ENCODE data around the gene TLE6.
"Not testable (repeated sequence)": the region's sequence is repeated elsewhere in the genome, so short reads cannot be mapped to it uniquely, and the experiment has no call there.

The TLE6 gene

DNA sequence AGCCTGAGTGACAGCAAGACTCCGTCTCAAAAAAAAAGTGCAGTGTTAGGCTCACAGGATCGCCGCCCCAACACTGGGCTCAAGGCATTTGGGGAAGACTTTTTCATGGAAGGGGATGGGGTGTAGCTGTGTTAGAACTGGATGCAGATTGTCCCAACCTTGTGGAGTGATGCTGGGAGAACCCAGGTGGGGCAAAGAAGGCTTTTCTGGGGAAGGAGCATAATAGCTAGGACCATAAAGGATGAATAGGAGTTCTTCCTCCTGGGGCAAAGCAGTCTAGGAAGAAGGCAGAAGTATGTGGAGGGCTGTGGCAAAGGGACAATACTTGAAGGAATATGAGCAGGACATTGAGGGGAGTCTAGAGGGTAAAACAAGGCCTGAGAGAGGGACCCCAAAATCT, 11.2 kb downstream of the TLE6 start:
- Histone ChIP-seq H3K9me2 (replicated peaks; ENCODE audit: control insufficient read depth, low read length) (no peaks in the 10 kb centered on the region), H3K9me3 (ENCODE audit: control insufficient read depth, insufficient read depth, low read length) (no peaks in the 10 kb centered on the region), H3K79me2 (ENCODE audit: control insufficient read depth, low read length) (no peaks in the 10 kb centered on the region), H3K4me3 (ENCODE audit: low read length) (no peak overlapping the region), H3K4me2 (ENCODE audit: low read length) (no peak overlapping the region), H3K36me3 (ENCODE audit: control insufficient read depth, low read length) (no peaks in the 10 kb centered on the region), H4K20me1 (ENCODE audit: control insufficient read depth, insufficient read depth, low read depth, low read length) (no peaks in the 10 kb centered on the region), H3F3A (ENCODE audit: control insufficient read depth, insufficient read depth) (no peaks in the 10 kb centered on the region), H3K27me3 (ENCODE audit: control insufficient read depth, low read length) (peaks cover 15% of the 10 kb centered on the region), H3K27ac (ENCODE audit: low read depth, low read length) (no peak overlapping the region), H3K4me1 (ENCODE audit: control insufficient read depth, low read length) (peaks cover 16% of the 10 kb centered on the region)
- TF ChIP-seq CTCF (IDR thresholded peaks at IDR 0.05; ENCODE audit: low read depth, low read length, poor library complexity, severe bottlenecking) (no peak), EZH2phosphoT487 (IDR thresholded peaks at IDR 0.05; ENCODE audit: borderline replicate concordance, low read length) (no peak)

DNA sequence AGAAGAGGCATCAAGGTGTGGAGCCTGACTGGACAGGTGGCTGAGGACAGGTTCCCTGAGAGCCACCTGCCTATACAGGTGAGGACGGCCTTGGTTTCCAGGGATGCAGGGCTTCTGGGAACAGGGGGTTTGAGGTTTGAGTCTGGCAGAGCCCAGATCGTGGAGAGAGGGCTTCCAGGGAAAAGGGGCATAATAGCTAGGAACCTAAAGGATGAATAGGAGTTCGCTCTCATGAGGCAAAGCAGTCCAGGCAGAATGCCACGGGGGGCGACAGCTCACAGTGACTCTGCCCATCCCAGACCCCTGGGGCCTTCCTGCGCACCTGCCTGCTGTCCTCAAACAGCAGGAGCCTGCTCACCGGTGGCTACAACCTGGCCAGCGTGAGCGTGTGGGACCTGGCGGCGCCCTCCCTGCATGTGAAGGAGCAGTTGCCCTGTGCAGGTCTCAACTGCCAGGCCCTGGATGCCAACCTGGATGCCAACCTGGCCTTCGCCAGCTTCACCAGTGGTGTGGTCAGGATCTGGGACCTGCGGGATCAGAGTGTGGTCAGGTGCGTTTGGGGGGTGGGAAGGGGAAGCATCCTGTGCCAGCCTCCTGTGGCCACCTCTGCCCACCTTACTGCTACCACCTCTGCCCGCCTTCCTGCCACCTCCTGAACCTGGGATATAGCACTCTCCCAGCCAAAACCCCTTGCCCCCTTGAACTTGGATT, 12.0 kb downstream of the TLE6 start:
- no peak for TF ChIP-seq EZH2phosphoT487 (IDR thresholded peaks at IDR 0.05; ENCODE audit: borderline replicate concordance, low read length)
- no peak for TF ChIP-seq CTCF (IDR thresholded peaks at IDR 0.05; ENCODE audit: low read depth, low read length, poor library complexity, severe bottlenecking)
- no peaks in the 10 kb centered on the region for H3F3A ChIP-seq (ENCODE audit: control insufficient read depth, insufficient read depth)
- no peaks in the 10 kb centered on the region for H3K9me2 ChIP-seq (replicated peaks; ENCODE audit: control insufficient read depth, low read length)
- H3K27ac ChIP-seq (ENCODE audit: low read depth, low read length): no peak overlapping the region
- H3K4me2 ChIP-seq (ENCODE audit: low read length): no peak overlapping the region
- H3K4me3 ChIP-seq (ENCODE audit: low read length): no peak overlapping the region
- H3K79me2 ChIP-seq (ENCODE audit: control insufficient read depth, low read length): no peaks in the 10 kb centered on the region
- H3K4me1 ChIP-seq (ENCODE audit: control insufficient read depth, low read length): peaks cover 8% of the 10 kb centered on the region
- H3K27me3 ChIP-seq (ENCODE audit: control insufficient read depth, low read length): peaks cover 9% of the 10 kb centered on the region
- no peaks in the 10 kb centered on the region for H4K20me1 ChIP-seq (ENCODE audit: control insufficient read depth, insufficient read depth, low read depth, low read length)
- H3K36me3 ChIP-seq (ENCODE audit: control insufficient read depth, low read length): no peaks in the 10 kb centered on the region
- no peaks in the 10 kb centered on the region for H3K9me3 ChIP-seq (ENCODE audit: control insufficient read depth, insufficient read depth, low read length)

GRCh38 chr19:2992333-2992732, 15.0 kb downstream of the TLE6 start:
- H3F3A ChIP-seq (ENCODE audit: control insufficient read depth, insufficient read depth); H3K36me3 ChIP-seq (ENCODE audit: control insufficient read depth, low read length); H3K9me3 ChIP-seq (ENCODE audit: control insufficient read depth, insufficient read depth, low read length); H3K27ac ChIP-seq (ENCODE audit: low read depth, low read length); H3K4me1 ChIP-seq (ENCODE audit: control insufficient read depth, low read length); H3K27me3 ChIP-seq (ENCODE audit: control insufficient read depth, low read length); H3K79me2 ChIP-seq (ENCODE audit: control insufficient read depth, low read length); H4K20me1 ChIP-seq (ENCODE audit: control insufficient read depth, insufficient read depth, low read depth, low read length); H3K9me2 ChIP-seq (replicated peaks; ENCODE audit: control insufficient read depth, low read length); H3K4me3 ChIP-seq (ENCODE audit: low read length); H3K4me2 ChIP-seq (ENCODE audit: low read length): not testable (repeated sequence)

- TF ChIP-seq EZH2phosphoT487 (IDR thresholded peaks at IDR 0.05; ENCODE audit: borderline replicate concordance, low read length) (no peak), CTCF (IDR thresholded peaks at IDR 0.05; ENCODE audit: low read depth, low read length, poor library complexity, severe bottlenecking) (no peak)
- H3K4me1 ChIP-seq (ENCODE audit: control insufficient read depth, low read length): no peaks in the 10 kb centered on the region
- no peaks in the 10 kb centered on the region for H4K20me1 ChIP-seq (ENCODE audit: control insufficient read depth, insufficient read depth, low read depth, low read length)
- H3K4me3 ChIP-seq (ENCODE audit: low read length): no peak overlapping the region
- no peaks in the 10 kb centered on the region for H3F3A ChIP-seq (ENCODE audit: control insufficient read depth, insufficient read depth)
- no peaks in the 10 kb centered on the region for H3K9me2 ChIP-seq (replicated peaks; ENCODE audit: control insufficient read depth, low read length)
- H3K36me3 ChIP-seq (ENCODE audit: control insufficient read depth, low read length): no peaks in the 10 kb centered on the region
- no peaks in the 10 kb centered on the region for H3K9me3 ChIP-seq (ENCODE audit: control insufficient read depth, insufficient read depth, low read length)
- no peak overlapping the region for H3K4me2 ChIP-seq (ENCODE audit: low read length)
- H3K79me2 ChIP-seq (ENCODE audit: control insufficient read depth, low read length): no peaks in the 10 kb centered on the region
- no peaks in the 10 kb centered on the region for H3K27me3 ChIP-seq (ENCODE audit: control insufficient read depth, low read length)
- H3K27ac ChIP-seq (ENCODE audit: low read depth, low read length): no peak overlapping the region
These were observed 15.6 kb downstream of the TLE6 start for GRCh38 chr19:2992958-2993357.
